ENCODE results near the gene GPR148.

GRCh38 chr2:130754811-130755210 is 25.9 kb downstream of the GPR148 start:
- TF ChIP-seq CTCF (IDR thresholded peaks at IDR 0.05; ENCODE audit: control extremely low read depth in 1 of 3, insufficient read depth in 1 of 3, low read depth in 1 of 3, low read length in 3 of 3) (no peak), HDAC6 (IDR thresholded peaks at IDR 0.05; ENCODE audit: low read depth, low read length) (no peak), EP300 (IDR thresholded peaks at IDR 0.05; ENCODE audit: borderline replicate concordance in 1 of 2, low read depth in 2 of 2, low read length in 2 of 2) (no peak), BRCA1 (IDR thresholded peaks at IDR 0.05; ENCODE audit: low read depth, low read length) (no peak), EZH2 (IDR thresholded peaks at IDR 0.05; ENCODE audit: low read depth, low read length, severe bottlenecking) (peak; percentile 37), GABPA (IDR thresholded peaks at IDR 0.05; ENCODE audit: borderline replicate concordance, insufficient read depth, low read length) (no peak), POLR2AphosphoS5 (IDR thresholded peaks at IDR 0.05; ENCODE audit: low read depth, low read length) (no peak), ATF2 (IDR thresholded peaks at IDR 0.05; ENCODE audit: low read length) (no peak), CBX8 (IDR thresholded peaks at IDR 0.05; ENCODE audit: borderline replicate concordance, low read depth, low read length) (no peak), FOSL1 (IDR thresholded peaks at IDR 0.05; ENCODE audit: insufficient read depth, low read depth, low read length) (no peak), POLR2A (IDR thresholded peaks at IDR 0.05; ENCODE audit: control extremely low read depth in 1 of 2, low read depth in 2 of 2, low read length in 2 of 2) (no peak)

Data from H1 (cell line).